Uterus (tissue), 2 donors: ENCODE results near the gene CHMP4A.

Experiments used
- POLR2A ChIP-seq, 2 donors: fragments of 450-650 bp; IDR thresholded peaks; one replicate each; pipeline ENCODE4 v1.6.1; 2016; ENCODE audit warnings: antibody characterized with exemption in 2 of 2, mild to moderate bottlenecking in 1 of 2, moderate library complexity in 1 of 2
- TF ChIP-seq, protein P1 (sequence below), 4 experiments: fragments of 200-600 bp in 2 of 4; fragments of 450-650 bp in 2 of 4; sonication (generic) in 2 of 4; IDR thresholded peaks; one replicate each; pipeline ENCODE4 v1.5.1; 2016 to 2019; ENCODE audit warnings: antibody characterized with exemption in 4 of 4, mild to moderate bottlenecking in 2 of 4, moderate library complexity in 1 of 4

DNA sequence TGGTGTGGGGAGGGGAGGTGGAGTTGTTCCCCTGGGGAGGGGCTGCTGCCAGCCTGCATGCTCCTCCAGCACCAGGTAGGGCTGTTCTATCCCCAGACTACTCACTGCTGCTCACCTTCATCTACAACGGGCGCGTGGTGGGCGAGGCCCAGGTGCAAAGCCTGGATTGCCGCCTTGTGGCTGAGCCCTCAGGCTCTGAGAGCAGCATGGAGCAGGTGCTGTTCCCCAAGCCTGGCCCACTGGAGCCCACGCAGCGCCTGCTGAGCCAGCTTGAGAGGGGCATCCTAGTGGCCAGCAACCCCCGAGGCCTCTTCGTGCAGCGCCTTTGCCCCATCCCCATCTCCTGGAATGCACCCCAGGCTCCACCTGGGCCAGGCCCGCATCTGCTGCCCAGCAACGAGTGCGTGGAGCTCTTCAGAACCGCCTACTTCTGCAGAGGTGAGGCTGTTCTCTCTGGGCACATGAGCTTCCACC, 48.7 kb downstream of the CHMP4A start:
- TF ChIP-seq, protein P1, sequence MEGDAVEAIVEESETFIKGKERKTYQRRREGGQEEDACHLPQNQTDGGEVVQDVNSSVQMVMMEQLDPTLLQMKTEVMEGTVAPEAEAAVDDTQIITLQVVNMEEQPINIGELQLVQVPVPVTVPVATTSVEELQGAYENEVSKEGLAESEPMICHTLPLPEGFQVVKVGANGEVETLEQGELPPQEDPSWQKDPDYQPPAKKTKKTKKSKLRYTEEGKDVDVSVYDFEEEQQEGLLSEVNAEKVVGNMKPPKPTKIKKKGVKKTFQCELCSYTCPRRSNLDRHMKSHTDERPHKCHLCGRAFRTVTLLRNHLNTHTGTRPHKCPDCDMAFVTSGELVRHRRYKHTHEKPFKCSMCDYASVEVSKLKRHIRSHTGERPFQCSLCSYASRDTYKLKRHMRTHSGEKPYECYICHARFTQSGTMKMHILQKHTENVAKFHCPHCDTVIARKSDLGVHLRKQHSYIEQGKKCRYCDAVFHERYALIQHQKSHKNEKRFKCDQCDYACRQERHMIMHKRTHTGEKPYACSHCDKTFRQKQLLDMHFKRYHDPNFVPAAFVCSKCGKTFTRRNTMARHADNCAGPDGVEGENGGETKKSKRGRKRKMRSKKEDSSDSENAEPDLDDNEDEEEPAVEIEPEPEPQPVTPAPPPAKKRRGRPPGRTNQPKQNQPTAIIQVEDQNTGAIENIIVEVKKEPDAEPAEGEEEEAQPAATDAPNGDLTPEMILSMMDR (IDR thresholded peaks at IDR 0.05): no peak
- no peak for TF ChIP-seq POLR2A (IDR thresholded peaks at IDR 0.05)
